GM21529 (cell line): ENCODE measurements around the gene LRRC41.

Source experiments
- ATAC-seq: cut with Tn5 transposase; IDR thresholded peaks from one replicate; pipeline ENCODE4 v1.9.1; 2021; ENCODE audit not compliant: unreplicated experiment

The LRRC41 gene

DNA sequence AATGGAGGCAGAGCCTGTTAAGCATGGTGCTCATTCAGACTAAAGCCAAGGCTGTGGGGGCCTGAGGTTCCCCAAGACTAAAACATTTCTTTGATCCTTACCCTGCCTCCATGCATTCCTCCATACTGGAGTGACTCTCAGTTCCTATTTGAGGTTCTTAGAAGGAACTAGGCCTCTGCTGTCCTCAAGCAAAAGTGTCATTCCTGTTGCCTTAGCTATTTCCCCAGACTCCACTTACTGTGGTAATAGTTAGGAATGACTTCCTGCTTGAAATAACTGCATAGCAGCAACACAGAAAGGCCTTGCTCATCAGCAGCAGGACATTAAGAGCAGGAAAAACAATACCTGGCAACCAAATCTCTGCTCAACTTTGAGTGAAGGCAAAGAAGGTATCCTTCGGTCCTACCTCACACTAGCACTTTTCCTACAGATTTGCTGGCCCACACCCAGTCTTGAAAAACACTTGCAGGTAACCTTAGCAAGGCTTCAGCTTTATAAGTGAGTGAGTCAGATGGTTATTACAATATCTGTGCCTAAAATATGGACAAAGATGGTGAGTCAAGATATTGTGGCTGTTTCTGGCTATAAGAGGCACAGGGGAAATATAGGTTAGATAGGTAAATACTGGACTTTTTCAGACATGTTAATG is 14.8 kb downstream of the LRRC41 start:
- ATAC-seq, result no peak

DNA sequence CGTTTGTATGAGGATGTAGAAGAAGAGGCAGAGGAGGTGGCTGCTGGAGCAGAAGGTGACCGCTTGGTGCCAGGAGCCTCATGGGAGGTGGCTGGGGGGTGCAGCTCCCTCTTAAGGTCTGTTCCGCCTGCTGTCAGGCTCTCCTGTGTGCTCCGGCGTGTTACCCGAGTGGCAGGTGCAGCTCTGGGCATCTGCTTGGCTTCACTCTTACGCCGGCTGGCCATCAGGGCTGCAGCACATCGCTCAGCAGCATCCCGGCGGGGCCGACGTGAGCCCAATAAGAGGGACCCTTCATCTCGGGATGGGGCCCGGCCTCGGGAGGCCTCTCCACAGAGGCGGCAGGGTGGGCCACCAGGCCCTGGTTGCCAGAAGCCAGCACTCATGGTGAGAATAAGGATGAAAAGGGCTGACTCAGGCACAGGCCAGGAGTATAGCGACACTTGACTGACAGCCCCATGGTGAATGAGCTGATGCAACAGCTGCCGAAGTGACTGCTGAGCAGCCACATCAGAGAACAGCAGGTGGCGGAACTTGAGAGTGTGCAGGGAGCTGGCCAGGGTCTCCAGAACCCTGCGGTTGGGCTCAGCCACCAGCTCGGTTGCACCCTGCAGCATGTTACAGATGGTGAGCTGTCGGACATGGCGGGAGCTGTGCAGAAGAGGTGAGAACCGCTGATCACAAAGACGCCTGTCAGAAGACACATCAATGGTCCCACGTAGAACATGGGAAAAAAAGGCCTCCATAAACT is 17.5 kb downstream of the LRRC41 start:
- ATAC-seq, result no peak

DNA sequence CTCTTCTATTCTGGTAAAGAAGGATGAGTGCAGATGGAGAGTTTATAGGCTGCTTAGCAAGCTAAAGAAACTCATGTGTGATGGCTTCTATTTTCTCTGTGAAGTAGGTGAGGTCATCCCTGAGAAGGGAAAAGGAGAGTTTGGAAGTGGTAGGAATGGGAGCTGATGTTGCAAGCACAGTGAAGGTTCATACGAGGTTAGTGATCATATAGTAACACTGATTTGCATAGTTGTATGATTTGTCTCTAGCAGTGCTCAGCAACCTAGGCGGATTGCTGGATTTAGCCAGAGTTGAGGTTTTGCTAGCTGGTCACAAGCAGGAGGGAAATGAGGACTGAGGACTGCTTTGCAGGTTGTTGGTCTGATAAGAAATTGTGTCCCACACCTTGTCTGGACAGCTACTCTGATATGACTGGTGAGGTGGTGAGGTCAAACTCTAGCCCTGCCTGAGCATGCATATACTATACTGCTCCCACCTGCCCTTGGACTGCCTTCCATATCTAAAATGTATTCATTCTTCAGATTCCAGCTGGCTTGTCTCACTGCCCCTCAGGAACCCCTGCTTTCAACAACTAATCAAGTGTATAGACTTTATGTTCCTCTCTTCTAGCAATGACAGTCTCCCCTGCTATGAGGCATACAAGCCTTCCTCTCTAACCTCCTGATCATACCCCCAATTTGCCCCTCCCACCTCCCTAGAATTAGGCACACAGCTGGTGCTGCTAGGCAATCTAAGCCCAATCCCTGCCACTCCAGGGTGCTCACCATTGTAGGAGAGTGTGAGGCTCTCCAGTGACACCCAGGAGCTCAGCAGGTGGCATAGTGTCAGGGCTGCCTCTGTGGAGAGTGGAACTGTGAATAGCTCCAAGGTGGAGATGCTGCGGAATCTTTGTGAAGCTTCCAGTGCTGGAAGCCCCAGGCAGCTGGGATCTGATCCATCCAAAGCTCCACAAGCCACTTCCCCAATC is 18.5 kb downstream of the LRRC41 start:
- no peak for ATAC-seq

DNA sequence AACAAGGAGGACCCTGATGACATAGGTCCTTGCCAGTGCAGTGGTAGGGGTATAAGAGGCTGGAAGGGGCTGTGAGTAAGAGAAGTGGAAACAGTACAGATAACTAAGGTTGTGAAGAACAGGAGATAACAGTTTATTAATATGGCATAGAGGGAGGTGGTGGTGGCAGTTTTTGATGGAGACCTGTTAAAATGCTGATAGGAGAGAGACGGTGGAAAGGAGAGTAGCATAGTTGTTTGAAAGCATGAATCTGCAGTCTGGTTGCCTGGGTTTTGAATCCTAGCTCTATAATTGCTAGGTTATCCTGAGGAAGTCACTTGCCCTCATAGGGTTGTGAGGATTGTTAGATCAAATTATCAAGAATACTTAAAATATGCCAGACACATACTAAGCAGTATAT is 19.4 kb downstream of the LRRC41 start:
- no peak for ATAC-seq

DNA sequence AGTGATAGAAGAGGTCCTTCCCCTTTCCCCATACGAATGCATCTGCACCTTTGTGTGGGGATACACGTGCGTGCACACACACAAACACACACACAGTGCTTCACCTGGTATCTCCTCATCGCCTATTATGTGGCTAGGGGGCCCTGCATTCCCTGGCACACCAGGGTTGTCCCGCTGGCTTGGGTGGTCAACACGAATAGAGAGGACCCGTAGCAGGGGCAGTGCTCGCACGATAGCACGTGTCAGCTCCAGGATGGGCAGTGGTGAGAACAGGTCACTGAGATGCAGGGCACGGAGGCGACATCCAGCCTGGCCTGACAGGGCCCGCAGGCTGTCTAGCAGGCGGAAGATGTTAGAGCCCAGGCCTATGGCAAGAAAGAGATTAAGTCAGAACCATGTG is 22.4 kb downstream of the LRRC41 start:
- no peak for ATAC-seq

DNA sequence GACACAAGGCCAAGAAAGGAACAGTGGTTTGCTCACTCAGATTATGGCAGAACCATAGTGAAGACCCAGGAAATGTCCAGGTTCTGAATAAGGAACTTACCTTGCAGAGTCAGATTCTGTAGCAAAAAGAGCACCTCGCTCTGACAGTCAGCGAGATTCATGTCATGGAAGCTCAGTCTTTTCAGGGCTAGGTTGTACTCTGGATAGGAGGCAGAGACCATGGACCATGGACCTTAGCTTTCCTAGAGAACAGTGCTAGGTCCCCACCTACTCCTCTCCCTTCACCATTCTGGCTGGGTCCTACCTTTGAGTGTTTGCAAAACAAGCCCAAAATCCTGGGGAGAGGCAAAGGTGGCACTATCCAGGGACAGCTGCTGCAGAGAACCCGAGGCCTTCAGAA is 23.3 kb downstream of the LRRC41 start:
- ATAC-seq, result no peak

DNA sequence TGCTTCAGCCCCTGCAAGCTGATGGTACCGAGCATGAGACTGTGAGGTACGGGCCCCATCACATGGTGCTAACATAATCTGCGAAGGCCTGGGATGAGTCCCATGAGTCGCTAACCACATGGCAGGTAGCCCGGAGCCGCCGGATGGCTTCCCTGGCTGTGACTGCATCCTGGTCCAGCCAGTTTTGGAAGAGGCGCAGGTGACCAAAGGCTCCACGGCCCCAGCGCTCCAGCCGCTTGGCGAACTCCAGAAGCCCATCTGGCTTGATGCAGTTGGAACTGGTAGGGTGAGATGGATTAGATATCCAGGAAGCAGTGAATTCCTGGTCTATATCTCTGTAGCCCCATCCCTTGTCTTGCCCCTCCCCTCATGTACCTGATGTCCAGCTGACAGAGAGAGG is 24.6 kb downstream of the LRRC41 start:
- ATAC-seq, result no peak

DNA sequence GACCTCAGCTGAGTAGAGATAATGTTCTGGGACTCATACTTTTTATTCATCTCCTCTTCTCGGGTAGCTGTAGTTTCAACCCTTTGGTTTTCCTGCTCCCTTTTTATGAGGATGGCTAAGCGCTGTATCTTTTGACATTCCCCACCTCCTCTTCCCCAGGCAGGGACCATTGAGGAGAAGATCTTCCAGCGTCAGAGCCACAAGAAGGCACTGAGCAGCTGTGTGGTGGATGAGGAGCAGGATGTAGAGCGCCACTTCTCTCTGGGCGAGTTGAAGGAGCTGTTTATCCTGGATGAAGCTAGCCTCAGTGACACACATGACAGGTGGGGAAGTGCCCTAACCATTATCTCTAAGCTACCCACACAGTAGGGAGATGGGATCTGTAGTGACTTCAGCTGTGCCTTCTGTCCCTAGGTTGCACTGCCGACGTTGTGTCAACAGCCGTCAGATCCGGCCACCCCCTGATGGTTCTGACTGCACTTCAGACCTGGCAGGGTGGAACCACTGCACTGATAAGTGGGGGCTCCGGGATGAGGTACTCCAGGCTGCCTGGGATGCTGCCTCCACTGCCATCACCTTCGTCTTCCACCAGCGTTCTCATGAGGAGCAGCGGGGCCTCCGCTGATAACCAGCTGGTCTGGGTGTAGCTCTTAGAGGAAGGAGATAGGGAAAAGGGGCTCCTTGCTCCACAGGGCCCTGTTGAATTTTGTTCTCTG is 25.6 kb downstream of the LRRC41 start:
- ATAC-seq, result no peak

DNA sequence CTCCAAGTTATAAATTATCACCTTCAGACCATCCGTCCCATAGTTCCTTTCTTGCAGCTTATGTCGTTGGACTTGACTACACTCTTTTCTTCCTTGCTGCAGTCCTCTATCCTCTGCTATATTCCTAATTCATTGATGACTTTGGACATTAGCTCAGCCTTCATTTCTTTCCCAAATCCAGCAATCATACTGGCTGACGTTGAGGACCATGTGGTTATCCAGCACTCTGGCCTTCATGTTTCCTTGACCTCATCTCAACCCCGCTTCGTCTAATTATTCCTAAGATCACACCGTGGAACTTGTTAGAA is 28.4 kb downstream of the LRRC41 start:
- ATAC-seq, result no peak

DNA sequence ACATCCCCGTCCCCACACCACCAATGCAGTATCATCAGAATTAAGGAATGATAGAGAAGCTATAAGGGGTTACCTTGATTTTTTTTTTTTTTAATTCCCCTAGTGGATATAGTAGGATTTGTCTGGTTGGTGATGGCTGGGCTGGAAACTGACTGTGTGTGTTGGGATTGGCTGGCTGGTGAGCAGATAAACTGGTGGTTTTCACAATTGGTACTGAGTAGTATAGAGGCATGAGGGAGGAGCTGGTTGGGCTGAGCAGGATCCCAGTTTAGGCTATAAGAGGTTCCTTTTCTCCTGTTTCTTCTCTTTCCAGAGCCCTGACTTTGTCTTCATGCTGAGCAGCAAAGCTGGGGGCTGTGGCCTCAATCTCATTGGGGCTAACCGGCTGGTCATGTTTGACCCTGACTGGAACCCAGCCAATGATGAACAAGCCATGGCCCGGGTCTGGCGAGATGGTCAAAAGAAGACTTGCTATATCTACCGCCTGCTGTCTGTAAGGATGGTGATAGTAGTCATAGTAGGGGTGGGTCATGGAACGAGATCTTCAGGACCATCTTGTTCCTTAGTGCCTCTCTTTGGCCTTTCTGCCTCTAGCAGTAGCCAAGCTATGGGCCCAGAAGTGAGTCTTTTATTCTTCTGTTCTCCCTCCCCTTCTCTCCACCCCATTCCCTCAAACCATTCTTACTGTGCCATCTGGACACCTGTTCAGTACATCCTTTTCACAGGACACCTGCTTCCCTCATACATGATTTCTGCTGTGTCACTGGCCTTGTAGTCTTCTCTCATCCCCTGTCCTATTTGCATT is 29.0 kb downstream of the LRRC41 start:
- ATAC-seq, result no peak

DNA sequence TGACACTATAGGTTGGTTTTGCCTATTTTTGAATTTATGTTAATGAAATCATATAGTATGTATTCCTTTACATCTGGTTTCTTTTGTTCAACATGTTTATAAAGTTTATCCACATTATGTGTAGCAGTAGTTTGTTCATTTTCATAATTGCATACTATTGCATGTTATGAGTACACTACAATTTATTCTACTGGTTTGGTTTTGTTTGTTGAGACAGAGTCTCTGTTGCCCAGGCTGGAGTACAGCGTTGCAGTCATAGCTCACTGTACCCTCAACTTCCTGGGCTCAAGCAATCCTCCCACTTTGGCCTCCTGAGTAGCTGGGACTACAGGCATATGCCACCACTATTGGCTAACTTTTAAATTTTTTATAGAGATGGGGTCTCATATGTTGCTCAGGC is 34.8 kb downstream of the LRRC41 start:
- no peak for ATAC-seq

DNA sequence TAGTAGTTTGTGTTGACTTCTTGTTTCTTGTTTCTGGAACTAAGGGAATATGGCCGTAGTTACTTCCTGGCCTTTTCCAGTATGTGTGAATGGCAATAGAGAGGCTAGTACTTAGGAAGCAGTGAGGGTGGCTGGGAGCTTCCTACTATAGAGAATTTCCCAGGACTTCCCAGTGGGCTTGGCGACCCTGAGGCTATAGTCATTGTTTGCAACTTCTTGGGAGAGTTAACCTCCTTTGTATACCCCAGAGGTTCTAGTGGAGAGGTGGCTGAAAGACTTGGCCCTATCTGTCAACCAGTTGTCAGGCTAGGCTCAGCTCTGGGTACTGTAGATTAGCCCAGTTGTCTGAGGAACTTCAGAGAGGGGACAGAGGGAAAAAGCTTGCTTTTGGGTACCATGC is 40.3 kb downstream of the LRRC41 start:
- no peak for ATAC-seq

DNA sequence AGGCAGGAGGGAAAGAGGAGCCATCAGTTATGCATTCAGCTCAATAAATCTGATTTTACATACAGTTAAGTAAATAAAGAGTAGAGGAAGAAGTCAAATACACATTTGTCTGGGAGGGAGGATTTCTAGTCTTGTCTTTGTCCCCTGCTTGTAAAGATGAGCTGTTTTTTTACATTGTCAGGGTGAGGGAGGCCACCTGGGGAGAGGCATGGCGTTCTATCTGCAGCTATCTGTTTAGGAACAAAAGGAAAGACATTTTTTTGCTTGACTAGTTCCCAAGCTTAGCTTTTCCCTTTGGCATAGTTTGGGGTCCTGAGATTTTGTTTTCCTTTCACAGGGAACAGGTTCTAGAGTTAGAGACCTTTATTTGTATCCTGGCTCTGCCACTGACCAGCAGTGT is 40.9 kb downstream of the LRRC41 start:
- no peak for ATAC-seq

DNA sequence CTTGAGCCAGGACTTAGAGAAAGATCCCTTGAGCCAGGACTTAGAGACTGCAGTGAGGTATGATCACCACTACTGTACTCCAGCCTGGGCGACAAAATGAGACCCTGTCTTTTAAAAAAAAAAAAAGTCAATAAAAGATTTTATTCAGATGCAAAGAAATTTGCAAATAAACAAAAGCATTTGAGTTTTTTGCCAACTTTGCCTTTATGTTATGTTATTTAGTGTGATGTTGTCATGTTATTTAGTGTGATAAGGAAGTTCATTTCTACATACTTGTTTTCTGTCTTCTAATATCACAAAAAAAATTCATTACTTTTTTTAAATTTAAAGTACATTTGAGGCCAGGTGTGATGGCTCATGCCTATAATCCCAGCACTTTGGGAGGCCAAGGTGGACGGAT is 46.9 kb downstream of the LRRC41 start:
- no peak for ATAC-seq

DNA sequence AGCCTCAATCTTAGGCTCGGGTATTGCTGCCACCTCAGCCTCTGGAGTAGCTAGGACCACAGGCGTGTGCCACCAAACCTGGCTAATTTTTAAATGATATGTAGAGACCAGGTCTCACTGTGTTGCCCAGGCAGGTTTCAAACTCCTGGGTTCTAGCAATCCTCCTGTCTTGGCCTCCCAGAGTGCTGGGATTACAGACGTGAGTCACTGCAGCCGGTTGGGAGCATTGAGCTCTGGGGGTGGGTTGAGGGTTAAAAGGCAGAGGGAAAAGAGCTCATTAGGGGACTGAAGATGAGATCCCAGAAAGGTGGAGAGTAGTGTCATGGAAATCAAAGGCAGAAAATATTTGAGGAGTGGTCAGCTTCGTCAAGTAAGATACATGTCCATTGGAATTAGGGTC is 48.7 kb downstream of the LRRC41 start:
- ATAC-seq, result no peak

DNA sequence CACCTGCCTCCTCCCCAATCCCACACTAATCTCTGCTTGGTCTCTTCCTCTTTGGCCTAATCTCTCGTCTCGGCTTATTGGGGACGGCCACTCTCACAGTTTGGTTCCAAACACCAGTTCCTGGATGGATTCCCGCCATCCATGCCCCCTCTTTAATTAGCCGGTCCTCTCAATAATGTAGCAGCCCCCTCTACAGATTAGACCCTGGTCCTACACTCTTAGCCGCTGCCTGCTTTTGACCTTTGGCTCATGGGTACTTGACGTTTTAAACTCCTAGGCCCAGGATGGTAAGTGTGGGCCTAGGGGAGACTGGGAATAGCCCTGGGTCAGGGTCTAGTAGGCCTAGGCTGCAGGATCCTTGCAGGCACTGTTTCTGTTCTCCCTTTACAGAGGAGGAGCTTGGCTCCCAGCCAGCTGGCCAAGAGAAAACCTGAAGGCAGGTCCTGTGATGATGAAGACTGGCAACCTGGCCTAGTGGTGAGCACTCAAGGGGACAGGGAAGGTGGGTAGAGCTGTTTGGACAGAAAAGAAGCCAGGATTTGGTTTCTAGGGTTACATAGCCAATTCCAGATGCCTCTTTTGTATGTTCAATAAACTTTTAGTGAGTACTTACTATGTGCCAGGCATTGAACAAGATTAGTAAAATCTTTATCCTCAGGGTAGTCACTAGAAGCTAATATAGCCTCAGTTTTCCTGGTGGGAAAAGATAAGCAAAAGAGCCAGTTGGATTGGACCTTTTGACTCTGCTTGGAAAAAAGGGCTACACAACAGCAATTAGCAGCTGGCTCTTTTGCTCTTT is 55.1 kb downstream of the LRRC41 start:
- no peak for ATAC-seq

DNA sequence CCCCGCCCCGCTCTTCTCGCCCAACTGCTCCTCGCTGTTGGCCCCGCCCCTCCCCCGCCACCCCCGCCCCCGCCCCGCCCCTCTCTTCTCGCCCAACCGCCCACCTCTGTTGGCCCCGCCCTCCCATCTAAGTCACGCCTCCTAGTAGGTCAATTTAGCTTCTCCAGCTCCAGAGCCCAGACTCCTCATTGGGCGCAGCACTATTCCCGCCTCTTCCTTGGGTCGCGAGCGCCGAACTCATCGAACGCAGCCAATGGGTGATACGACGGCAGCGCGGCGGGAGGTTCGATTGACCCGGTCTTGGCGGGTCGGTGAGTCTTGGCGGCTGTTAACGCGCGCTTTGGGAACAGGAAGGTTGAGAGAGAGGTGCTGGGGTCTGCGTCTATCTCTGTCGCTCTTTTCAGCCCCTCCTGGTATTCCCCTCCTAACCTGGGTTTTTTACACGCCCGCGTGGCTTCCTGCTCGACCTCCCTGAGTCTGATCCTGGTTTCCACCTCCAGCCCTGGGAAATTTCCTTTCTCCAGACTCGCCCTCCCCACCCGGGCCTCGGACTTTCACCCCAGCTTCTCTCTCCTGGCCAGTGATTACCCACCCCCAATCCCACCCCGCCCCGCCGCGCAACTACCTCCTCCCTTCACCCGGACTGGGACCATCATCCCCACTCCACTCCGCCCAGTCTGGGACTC is 55.8 kb downstream of the LRRC41 start, which contains the start of gene RAD54L:
RAD54L (plus strand) TSS at position 328 of the 686 bp plus-strand sequence. CDS start 643 bp downstream, outside the sequence.
- peak; percentile 93 for ATAC-seq

DNA sequence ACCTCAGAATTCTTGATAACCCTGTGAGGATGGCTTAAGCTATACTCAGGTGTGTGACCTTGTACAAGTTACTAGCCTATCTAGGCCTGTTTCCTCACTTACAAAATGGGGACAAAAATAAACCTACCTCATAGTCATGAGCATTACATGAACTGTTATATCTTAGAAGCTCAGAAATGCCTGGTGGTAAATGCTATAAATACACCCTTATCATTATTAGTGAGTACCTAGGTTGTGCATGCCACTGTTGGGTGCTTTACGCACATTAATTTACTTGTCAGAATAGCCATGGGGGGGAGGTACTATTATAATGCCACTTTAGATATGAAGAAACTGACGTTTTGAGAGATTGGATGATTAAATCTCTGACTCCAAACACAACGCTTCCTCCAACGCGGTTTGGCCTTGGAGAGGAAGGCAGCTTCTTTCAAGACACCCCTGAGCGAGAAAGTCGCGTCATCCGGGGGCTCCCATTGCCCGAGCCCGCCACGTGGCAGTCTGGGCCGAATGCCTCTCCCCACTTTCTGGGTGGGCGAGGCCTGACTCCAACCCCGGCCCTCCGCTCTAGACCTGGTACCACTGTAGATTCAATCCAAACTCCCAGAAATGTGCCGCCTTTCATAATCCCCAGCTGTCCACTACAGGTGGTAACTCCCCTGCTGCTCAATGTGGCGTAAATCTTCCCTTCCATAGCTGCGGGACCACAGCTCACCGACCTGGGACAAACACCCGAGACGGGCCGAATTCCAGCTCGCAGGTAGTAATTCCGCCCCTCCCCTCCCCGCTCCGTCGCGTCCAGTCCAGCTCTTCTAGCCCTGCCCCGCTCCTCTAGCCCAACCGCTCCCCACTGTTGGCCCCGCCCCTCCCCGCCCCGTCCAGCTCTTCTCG is 56.6 kb downstream of the LRRC41 start:
- peak; percentile 56 for ATAC-seq
